Testis (tissue), 5 donors: ENCODE data around the gene LYST. TPM values are rescaled to one million over a fixed set of nuclear protein-coding genes. Genes with fewer than 3 reads are reported as not detected.
"Not testable (repeated sequence)": the region's sequence is repeated elsewhere in the genome, so short reads cannot be mapped to it uniquely, and the experiment has no call there.

ENCODE experiments used
- DNase-seq: peaks from one replicate; pipeline ENCODE4 v3.0.0-alpha.2; 2019
- H3K27ac ChIP-seq, 2 donors: fragments of 200-600 bp; sonication (generic); one replicate each; pipeline ENCODE4 v1.5.1; 2019
- H3K27me3 ChIP-seq: fragments of 200-600 bp; sonication (generic); one replicate; pipeline ENCODE4 v1.5.1; 2019
- H3K36me3 ChIP-seq: fragments of 200-600 bp; sonication (generic); one replicate; pipeline ENCODE4 v1.5.1; 2017; ENCODE audit warnings: low read depth; ENCODE audit errors: missing control alignments
- H3K4me1 ChIP-seq: fragments of 200-600 bp; sonication (generic); one replicate; pipeline ENCODE4 v1.5.1; 2019
- H3K4me3 ChIP-seq, 2 donors: fragments of 200-600 bp; sonication (generic); one replicate each; pipeline ENCODE4 v1.5.1; 2017 to 2019
- H3K9me3 ChIP-seq: fragments of 200-600 bp; sonication (generic); one replicate; pipeline ENCODE4 v1.5.1; 2017
- CTCF ChIP-seq, 3 experiments: fragments of 450-650 bp in 2 of 3; fragments of 200-600 bp in 1 of 3; sonication (generic) in 1 of 3; IDR thresholded peaks; one replicate each; pipeline ENCODE4 v1.5.1; 2016 to 2019; ENCODE audit warnings: antibody characterized with exemption in 3 of 3, mild to moderate bottlenecking in 2 of 3, moderate library complexity in 1 of 3
- POLR2A ChIP-seq: fragments of 450-650 bp; IDR thresholded peaks from one replicate; pipeline ENCODE4 v1.6.1; 2017; ENCODE audit warnings: antibody characterized with exemption, mild to moderate bottlenecking, moderate library complexity
- WGBS, 2 donors: methylation state at CpG; one replicate each; pipeline ENCODE4 v1.1.5; 2018; 5-methylcytosine and 5-hydroxymethylcytosine counted together
- intact Hi-C: fragments of 100-400 bp; cut with DNase I; formaldehyde crosslinking; loops from one replicate; pipeline ENCODE4 v1.15.1; 2023; ENCODE audit warnings: low total_unique reads
- long read RNA-seq, 2 donors: transcript quantifications; one replicate each; lab custom pipeline, GENCODE V29; 2026
- polyA plus RNA-seq: library from polyadenylated mRNA; stranded (reverse); fragments of 350-450 nt; fragmentation: Illumina TruSeq; extraction: RNeasy Lipid Tissue Mini Kit (QIAGEN cat#74804); gene quantifications from one replicate; pipeline ENCODE4 v1.2.3, GENCODE V29; 2014; ENCODE audit warnings: low read depth, low replicate concordance; ENCODE audit not compliant: insufficient read depth
- total RNA-seq, 2 donors: library from RNA; depleted of rRNA; stranded (reverse); fragments of >200 nt; gene quantifications; one replicate each; pipeline ENCODE4 v1.2.3, GENCODE V29; 2016

LYST gene
- 10 to 100 TPM; 60.9 to 69.1 TPM for total RNA-seq
- polyA plus RNA-seq = 22.9 TPM
- long read RNA-seq, donor 1, partial matches to known transcripts = 0 of 1 reads
- long read RNA-seq, donor 1, other reads (novel, unspliced or antisense) = 0 of 1 reads
- long read RNA-seq, donor 2 = 0 reads

- Histone ChIP-seq H3K4me1 (peaks cover 12% of the 10 kb centered on the region), H3K9me3 (no peaks in the 10 kb centered on the region), H3K27me3 (no peaks in the 10 kb centered on the region), H3K4me3 (peak within 1 kb of the TSS; percentile 94 to 97), H3K36me3 (no peaks in the 10 kb centered on the region), H3K27ac (peak within 1 kb of the TSS; percentile 95 to 96)
- 0 to 1% methylated on average over 11 to 37 of the region's 71 CpGs for WGBS, 2 donors
- DNase-seq = peak; percentile 65
- intact Hi-C loops = no loop called here
- TF ChIP-seq POLR2A = no peak
- TF ChIP-seq CTCF (IDR thresholded peaks at IDR 0.05) = peak in 2 of 3 experiments; percentile 19 to 24
Measured at GRCh38 chr1:235866205-235866912, at the start of gene LYST. Gene LYST, minus strand, starts transcription at chr1:235866906. Its CDS starts 36,489 bp downstream, at chr1:235830417.

GRCh38 chr1:235915489-235915888 is 48.8 kb upstream of the LYST start:
- H3K4me1 ChIP-seq, H3K27me3 ChIP-seq, intact Hi-C loops, H3K36me3 ChIP-seq, H3K27ac ChIP-seq, H3K9me3 ChIP-seq, DNase-seq, H3K4me3 ChIP-seq: not testable (repeated sequence)
- WGBS, 2 donors = 95% methylated on average over 4 of the region's 4 CpGs

GRCh38 chr1:235913311-235913710 is 46.6 kb upstream of the LYST start:
- TF ChIP-seq POLR2A (no peak), CTCF (IDR thresholded peaks at IDR 0.05) (no peak)
- H3K4me3 ChIP-seq = no peak overlapping the region
- H3K36me3 ChIP-seq = no peaks in the 10 kb centered on the region
- intact Hi-C loops = no loop called here
- no peaks in the 10 kb centered on the region for H3K27me3 ChIP-seq
- WGBS, 2 donors = 91 to 100% methylated on average over 1 of the region's 1 CpG
- H3K9me3 ChIP-seq = no peaks in the 10 kb centered on the region
- DNase-seq = no peak
- no peaks in the 10 kb centered on the region for H3K4me1 ChIP-seq
- no peak overlapping the region for H3K27ac ChIP-seq

- intact Hi-C loops = no loop called here
- no peak overlapping the region for H3K4me3 ChIP-seq
- WGBS, 2 donors = 69 to 80% methylated on average over 6 of the region's 6 CpGs
- no peaks in the 10 kb centered on the region for H3K9me3 ChIP-seq
- peak; percentile 33 for DNase-seq
- no peaks in the 10 kb centered on the region for H3K36me3 ChIP-seq
- no peak overlapping the region for H3K27ac ChIP-seq
- TF ChIP-seq CTCF (IDR thresholded peaks at IDR 0.05) = no peak
- no peak for TF ChIP-seq POLR2A
- no peaks in the 10 kb centered on the region for H3K4me1 ChIP-seq
- no peaks in the 10 kb centered on the region for H3K27me3 ChIP-seq
Measured at GRCh38 chr1:235911876-235912275, 45.2 kb upstream of the LYST start.

- intact Hi-C loops = no loop called here
- no peak overlapping the region for H3K27ac ChIP-seq
Measured at GRCh38 chr1:235911300-235911662, 44.6 kb upstream of the LYST start.

More at GRCh38 chr1:235911300-235911662, 44.6 kb upstream of the LYST start:
- no peaks in the 10 kb centered on the region for H3K27me3 ChIP-seq
- H3K4me1 ChIP-seq = no peaks in the 10 kb centered on the region
- no peak for DNase-seq
- WGBS, 2 donors = 81% methylated on average over 5 of the region's 5 CpGs
- no peaks in the 10 kb centered on the region for H3K36me3 ChIP-seq
- no peaks in the 10 kb centered on the region for H3K9me3 ChIP-seq
- TF ChIP-seq CTCF (IDR thresholded peaks at IDR 0.05) = no peak
- H3K4me3 ChIP-seq = no peak overlapping the region
